Measurements from ENCODE around the gene RNU2-1.
"Not testable (repeated sequence)": the region's sequence is repeated elsewhere in the genome, so short reads cannot be mapped to it uniquely, and the experiment has no call there.

Gene RNU2-1

DNA sequence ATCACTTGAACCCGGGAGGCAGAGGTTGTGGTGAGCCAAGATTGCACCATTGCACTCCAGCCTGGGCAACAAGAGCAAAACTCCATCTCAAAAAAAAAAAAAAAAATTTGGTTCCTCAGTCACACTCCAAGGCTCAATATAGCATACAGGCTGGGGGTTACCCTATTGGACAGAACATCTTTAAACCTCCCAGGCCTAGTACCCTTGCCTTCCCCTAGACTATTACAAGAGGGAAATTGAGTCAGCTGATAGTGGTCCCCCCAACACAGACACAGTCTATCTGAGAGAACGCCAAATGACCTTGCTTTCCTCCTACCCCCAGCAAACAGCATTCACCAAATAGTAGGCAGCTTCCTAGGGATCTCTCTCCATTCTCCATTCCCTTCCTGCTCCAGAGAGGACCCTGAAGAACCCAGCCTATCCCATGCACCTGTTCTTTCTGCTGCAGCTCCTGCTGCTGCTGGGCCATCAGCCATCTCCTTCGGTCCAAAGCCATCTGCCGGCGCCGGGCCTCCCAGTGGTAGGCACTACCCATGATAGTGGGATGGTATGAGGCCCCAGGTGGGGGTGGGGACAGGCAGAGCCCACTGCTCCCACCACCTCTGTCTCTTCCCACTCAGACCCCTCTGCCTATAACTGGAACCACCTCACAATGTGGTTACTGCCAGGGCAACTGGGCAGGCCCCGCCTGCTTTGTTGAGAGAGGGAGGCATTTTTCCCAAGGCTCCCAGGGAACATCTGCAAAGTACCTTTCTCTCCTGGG, 5.6 kb downstream of the RNU2-1 start, which contains the start of gene CCDC200:
TSS of gene CCDC200 (minus strand) at position 604 of the 763 bp plus-strand sequence. CDS start at position 535, 69 bp downstream.
- not testable (repeated sequence) for H3K9me3 ChIP-seq (ENCODE audit: control insufficient read depth, insufficient read depth, low read length); H3K4me1 ChIP-seq (ENCODE audit: control insufficient read depth, insufficient read depth, low read length); H3K27me3 ChIP-seq (ENCODE audit: control insufficient read depth, insufficient read depth, low read length); H3K9ac ChIP-seq (ENCODE audit: low read depth, low read length); H3K36me3 ChIP-seq (ENCODE audit: control insufficient read depth, insufficient read depth, low read length); H3K4me3 ChIP-seq (ENCODE audit: low read depth, low read length); H3K27ac ChIP-seq (ENCODE audit: low read depth, low read length)

DNA sequence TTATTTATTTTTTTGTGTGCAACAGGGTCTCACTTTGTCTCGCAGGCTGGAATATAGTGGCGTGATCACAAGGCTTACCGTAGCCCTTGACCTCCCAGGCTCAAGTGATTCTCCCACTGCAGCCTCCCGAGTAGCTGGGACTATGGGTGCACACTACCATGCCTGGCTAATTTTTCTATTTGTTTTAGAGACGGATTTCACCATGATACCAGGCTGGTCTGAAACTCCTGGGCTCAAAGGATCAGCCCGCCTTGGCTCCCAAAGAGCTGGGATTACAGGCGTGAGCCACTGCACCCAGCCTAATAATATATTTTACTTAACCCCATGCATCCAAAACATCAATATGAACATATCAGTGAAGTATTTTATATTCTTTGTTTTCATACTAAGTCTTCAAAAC, 7.4 kb downstream of the RNU2-1 start:
- no peak overlapping the region for H3K9ac ChIP-seq (ENCODE audit: low read depth, low read length)
- H3K27me3 ChIP-seq (ENCODE audit: control insufficient read depth, insufficient read depth, low read length): no peaks in the 10 kb centered on the region
- H3K4me1 ChIP-seq (ENCODE audit: control insufficient read depth, insufficient read depth, low read length): no peaks in the 10 kb centered on the region
- no peak overlapping the region for H3K4me3 ChIP-seq (ENCODE audit: low read depth, low read length)
- H3K36me3 ChIP-seq (ENCODE audit: control insufficient read depth, insufficient read depth, low read length): peaks cover 3% of the 10 kb centered on the region; the same call in 1 of the 2 replicates
- no peaks in the 10 kb centered on the region for H3K9me3 ChIP-seq (ENCODE audit: control insufficient read depth, insufficient read depth, low read length)
- H3K27ac ChIP-seq (ENCODE audit: low read depth, low read length): no peak overlapping the region

DNA sequence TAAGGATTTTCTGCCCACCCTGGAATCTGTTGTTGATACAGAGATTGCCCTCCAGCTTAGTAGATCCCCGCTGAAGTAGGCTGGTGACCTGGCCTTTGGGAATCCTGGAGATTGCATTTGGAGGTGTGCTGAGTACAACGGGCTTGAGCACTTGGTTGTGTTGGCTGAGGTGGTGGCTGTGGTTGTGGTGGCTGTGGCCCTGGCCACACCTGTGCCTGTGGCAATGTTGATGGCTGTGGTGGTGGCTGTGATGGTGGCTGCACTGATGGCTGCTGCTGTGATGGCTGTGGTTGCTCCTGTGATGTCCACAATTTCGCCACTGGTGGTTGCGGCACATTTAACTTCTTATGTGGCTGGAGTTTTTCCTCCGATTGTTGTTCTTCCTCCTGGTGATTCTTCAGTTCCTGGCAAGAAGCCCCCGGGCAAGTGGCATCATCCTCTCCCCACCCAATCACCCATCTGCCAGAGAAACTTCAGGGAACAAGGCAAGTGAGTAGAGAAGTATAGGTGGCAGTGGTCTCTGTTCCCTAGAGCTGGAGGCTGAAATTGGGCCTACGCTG, 9.6 kb downstream of the RNU2-1 start:
- no peak overlapping the region; the same call in 1 of the 2 replicates for H3K9ac ChIP-seq (ENCODE audit: low read depth, low read length)
- no peak overlapping the region for H3K27ac ChIP-seq (ENCODE audit: low read depth, low read length)
- no peak overlapping the region for H3K4me3 ChIP-seq (ENCODE audit: low read depth, low read length)
- no peaks in the 10 kb centered on the region for H3K4me1 ChIP-seq (ENCODE audit: control insufficient read depth, insufficient read depth, low read length)
- peaks cover 3% of the 10 kb centered on the region; the same call in 1 of the 2 replicates for H3K36me3 ChIP-seq (ENCODE audit: control insufficient read depth, insufficient read depth, low read length)
- no peaks in the 10 kb centered on the region for H3K27me3 ChIP-seq (ENCODE audit: control insufficient read depth, insufficient read depth, low read length)
- H3K9me3 ChIP-seq (ENCODE audit: control insufficient read depth, insufficient read depth, low read length): no peaks in the 10 kb centered on the region

DNA sequence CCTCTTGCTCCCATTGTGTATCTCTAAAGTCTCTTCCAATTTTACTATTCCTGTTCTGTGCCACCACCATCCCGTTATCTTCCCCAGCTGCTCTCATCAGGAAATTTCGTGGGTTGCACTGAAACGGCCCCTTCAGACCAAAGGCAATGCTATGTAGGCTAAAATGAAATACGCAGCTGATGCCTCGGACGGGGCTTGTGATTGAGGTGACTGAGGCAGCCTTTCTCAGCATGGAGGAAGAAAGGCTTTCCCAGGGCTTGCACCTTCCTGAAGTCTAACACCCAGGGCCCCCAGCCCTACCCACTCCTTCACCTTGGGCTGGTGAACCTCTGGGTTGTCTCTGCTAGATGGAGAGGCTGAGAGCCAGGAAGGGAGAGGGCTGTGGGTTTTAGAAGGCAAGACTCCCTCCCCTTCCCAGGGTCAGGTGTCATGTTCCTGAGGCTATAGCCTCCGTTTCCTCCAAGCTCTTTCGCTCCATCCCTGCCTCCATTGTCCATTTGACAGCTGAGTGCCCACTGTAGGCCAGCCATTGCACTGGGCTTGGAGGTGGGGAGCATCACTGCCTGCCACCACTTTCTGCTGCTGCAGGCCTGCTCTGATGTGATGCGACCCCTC, 13.2 kb downstream of the RNU2-1 start:
- no peaks in the 10 kb centered on the region for H3K27me3 ChIP-seq (ENCODE audit: control insufficient read depth, insufficient read depth, low read length)
- no peak overlapping the region for H3K27ac ChIP-seq (ENCODE audit: low read depth, low read length)
- no peak overlapping the region for H3K9ac ChIP-seq (ENCODE audit: low read depth, low read length)
- peaks cover 12% of the 10 kb centered on the region; the same call in 1 of the 2 replicates for H3K36me3 ChIP-seq (ENCODE audit: control insufficient read depth, insufficient read depth, low read length)
- no peak overlapping the region for H3K4me3 ChIP-seq (ENCODE audit: low read depth, low read length)
- H3K4me1 ChIP-seq (ENCODE audit: control insufficient read depth, insufficient read depth, low read length): no peaks in the 10 kb centered on the region
- no peaks in the 10 kb centered on the region for H3K9me3 ChIP-seq (ENCODE audit: control insufficient read depth, insufficient read depth, low read length)

DNA sequence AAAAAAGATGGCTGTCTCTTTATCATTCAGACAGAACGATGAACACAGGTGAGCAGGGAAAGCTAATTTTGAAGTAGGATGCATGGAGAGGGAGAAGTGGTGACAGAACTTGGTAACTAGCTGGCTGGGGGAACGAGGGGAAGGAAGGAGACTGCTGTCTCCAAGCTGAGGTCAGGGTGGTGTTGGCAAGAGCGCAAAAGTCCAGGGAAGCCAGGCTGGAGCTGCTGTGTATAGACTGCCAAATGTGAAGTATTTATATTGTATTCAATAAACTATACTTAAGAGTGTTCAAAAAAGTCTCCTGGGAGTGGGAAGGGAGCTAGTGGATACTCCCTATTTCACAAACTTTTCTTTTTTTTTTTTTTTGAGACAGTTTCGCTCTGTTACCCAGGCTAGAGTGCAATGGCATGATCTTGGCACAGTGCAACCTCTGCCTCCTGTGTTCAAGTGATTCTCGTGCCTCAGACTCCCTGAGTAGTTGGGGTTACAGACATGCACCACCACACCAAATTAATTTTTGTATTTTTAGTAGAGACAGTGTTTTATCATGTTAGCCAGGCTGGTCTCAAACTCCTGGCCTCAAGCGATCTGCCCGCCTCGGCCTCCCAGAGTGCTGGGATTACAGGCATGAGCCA, 13.9 kb downstream of the RNU2-1 start:
- no peaks in the 10 kb centered on the region for H3K27me3 ChIP-seq (ENCODE audit: control insufficient read depth, insufficient read depth, low read length)
- H3K4me3 ChIP-seq (ENCODE audit: low read depth, low read length): no peak overlapping the region
- H3K9ac ChIP-seq (ENCODE audit: low read depth, low read length): no peak overlapping the region
- H3K9me3 ChIP-seq (ENCODE audit: control insufficient read depth, insufficient read depth, low read length): no peaks in the 10 kb centered on the region
- no peaks in the 10 kb centered on the region for H3K4me1 ChIP-seq (ENCODE audit: control insufficient read depth, insufficient read depth, low read length)
- H3K27ac ChIP-seq (ENCODE audit: low read depth, low read length): no peak overlapping the region
- H3K36me3 ChIP-seq (ENCODE audit: control insufficient read depth, insufficient read depth, low read length): peaks cover 15% of the 10 kb centered on the region; the same call in 1 of the 2 replicates

DNA sequence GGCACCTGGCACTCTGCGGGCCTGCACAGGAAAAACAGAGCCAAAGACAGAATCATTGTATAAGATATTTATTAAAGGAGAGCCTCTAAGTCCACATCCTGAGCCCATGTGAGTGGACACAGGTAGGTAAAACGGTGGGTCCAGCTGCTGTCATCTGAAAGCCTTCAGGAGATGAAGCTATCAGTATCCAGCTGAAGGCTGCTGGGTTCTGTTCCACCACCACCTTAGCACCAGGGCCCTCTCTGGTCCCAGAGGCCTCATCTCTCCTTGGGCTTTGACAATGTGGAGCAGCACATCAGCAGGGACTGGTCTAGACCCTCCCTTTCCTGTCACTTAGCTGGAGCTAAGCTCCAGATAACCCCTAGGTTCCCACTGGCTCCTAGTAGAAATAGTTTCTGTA, 14.8 kb downstream of the RNU2-1 start:
- H3K9ac ChIP-seq (ENCODE audit: low read depth, low read length): no peak overlapping the region
- H3K4me1 ChIP-seq (ENCODE audit: control insufficient read depth, insufficient read depth, low read length): no peaks in the 10 kb centered on the region
- H3K9me3 ChIP-seq (ENCODE audit: control insufficient read depth, insufficient read depth, low read length): no peaks in the 10 kb centered on the region
- H3K27me3 ChIP-seq (ENCODE audit: control insufficient read depth, insufficient read depth, low read length): no peaks in the 10 kb centered on the region
- peaks cover 12% of the 10 kb centered on the region; the same call in 1 of the 2 replicates for H3K36me3 ChIP-seq (ENCODE audit: control insufficient read depth, insufficient read depth, low read length)
- H3K27ac ChIP-seq (ENCODE audit: low read depth, low read length): no peak overlapping the region
- H3K4me3 ChIP-seq (ENCODE audit: low read depth, low read length): no peak overlapping the region

DNA sequence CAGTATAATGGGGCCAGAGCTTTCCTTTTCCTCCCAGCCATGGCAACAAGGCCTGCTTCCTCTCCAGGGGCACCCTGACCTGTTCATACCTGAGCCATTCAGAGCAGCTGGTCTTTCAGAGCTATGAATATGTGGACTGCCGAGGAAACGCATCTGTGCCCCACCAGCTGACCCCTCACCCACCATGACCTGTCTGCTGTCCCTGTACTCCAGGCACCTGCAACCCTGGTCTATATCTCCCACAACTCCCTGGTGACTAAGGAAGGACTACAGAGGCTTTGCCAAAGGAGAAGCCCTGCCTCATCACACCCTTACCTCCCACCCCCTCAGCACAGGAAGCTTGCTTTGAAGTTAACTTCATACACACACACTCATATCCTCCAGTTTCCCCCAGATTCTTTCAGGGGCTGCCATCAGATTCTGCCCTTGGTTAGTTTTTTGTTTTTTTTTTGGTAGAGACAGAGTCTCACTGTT, 16.1 kb downstream of the RNU2-1 start:
- peaks cover 3% of the 10 kb centered on the region for H3K4me1 ChIP-seq (ENCODE audit: control insufficient read depth, insufficient read depth, low read length)
- H3K27me3 ChIP-seq (ENCODE audit: control insufficient read depth, insufficient read depth, low read length): no peaks in the 10 kb centered on the region
- H3K9me3 ChIP-seq (ENCODE audit: control insufficient read depth, insufficient read depth, low read length): no peaks in the 10 kb centered on the region
- peaks cover 12% of the 10 kb centered on the region; the same call in 1 of the 2 replicates for H3K36me3 ChIP-seq (ENCODE audit: control insufficient read depth, insufficient read depth, low read length)
- no peak overlapping the region for H3K4me3 ChIP-seq (ENCODE audit: low read depth, low read length)
- H3K9ac ChIP-seq (ENCODE audit: low read depth, low read length): no peak overlapping the region
- H3K27ac ChIP-seq (ENCODE audit: low read depth, low read length): no peak overlapping the region

DNA sequence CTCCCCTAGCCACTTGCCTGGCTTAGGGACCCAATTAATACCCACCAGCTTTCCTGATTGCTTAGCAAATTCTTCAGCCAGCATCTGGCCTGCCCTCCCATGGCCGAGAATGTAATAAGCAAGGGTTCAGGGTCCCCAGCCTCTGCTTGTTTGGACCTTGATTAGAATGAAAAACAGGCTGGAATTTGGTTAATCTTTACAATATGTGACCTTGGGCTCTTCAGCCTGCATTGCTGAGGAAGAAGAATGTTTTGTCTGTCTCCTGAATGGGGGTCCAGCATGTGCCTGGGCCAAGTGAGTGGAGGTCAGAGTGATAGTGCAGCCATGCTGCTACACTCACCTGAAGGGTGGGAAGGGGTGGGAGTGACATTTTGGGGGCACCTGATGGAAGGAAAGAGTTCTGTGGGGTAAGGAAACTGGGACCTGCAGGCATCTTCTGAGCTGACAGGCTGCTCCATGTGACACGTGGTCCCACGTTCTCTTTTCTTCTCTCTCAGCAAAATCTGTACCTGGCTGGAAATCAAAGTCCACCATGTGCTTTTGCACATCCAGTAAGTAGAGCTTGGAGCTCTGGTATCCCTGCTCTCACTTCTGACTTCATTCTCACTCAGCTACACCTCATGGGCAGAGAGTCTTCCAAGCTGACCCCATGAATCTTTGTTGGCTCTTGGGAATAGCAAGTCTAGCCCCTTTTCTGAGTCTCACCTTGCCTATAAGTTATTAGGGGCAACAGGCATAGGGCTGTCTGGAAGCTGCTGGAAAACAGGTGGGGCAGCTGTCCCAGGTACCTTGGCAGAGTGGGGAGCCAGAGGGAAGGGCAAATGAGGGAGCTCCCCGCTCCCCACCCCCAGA, 16.8 kb downstream of the RNU2-1 start:
- no peaks in the 10 kb centered on the region for H3K9me3 ChIP-seq (ENCODE audit: control insufficient read depth, insufficient read depth, low read length)
- no peak overlapping the region for H3K9ac ChIP-seq (ENCODE audit: low read depth, low read length)
- no peak overlapping the region for H3K4me3 ChIP-seq (ENCODE audit: low read depth, low read length)
- H3K36me3 ChIP-seq (ENCODE audit: control insufficient read depth, insufficient read depth, low read length): peaks cover 12% of the 10 kb centered on the region; the same call in 1 of the 2 replicates
- H3K4me1 ChIP-seq (ENCODE audit: control insufficient read depth, insufficient read depth, low read length): peaks cover 8% of the 10 kb centered on the region
- H3K27ac ChIP-seq (ENCODE audit: low read depth, low read length): no peak overlapping the region
- H3K27me3 ChIP-seq (ENCODE audit: control insufficient read depth, insufficient read depth, low read length): no peaks in the 10 kb centered on the region

DNA sequence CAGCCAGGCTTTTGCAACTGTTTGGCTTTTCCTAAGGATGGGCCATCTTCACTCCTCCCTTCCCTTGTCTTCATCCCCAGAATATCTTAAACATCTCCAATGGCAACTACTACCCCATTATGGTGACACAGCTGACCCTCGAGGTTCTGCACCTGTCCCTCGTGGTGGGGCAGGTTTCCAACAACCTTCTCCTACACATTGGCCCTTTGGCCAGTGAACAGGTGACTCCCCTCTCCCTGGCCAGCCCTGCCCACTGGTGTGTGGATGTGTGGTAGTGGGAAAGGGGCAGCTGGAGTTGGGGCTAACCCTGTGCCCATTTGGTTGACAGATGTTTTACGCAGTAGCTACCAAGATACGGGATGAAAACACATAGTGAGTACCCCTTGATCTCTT, 17.4 kb downstream of the RNU2-1 start:
- H3K9ac ChIP-seq (ENCODE audit: low read depth, low read length): no peak overlapping the region
- no peak overlapping the region for H3K27ac ChIP-seq (ENCODE audit: low read depth, low read length)
- H3K9me3 ChIP-seq (ENCODE audit: control insufficient read depth, insufficient read depth, low read length): no peaks in the 10 kb centered on the region
- H3K36me3 ChIP-seq (ENCODE audit: control insufficient read depth, insufficient read depth, low read length): peaks cover 12% of the 10 kb centered on the region; the same call in 1 of the 2 replicates
- H3K27me3 ChIP-seq (ENCODE audit: control insufficient read depth, insufficient read depth, low read length): no peaks in the 10 kb centered on the region
- H3K4me3 ChIP-seq (ENCODE audit: low read depth, low read length): no peak overlapping the region
- peaks cover 8% of the 10 kb centered on the region for H3K4me1 ChIP-seq (ENCODE audit: control insufficient read depth, insufficient read depth, low read length)

DNA sequence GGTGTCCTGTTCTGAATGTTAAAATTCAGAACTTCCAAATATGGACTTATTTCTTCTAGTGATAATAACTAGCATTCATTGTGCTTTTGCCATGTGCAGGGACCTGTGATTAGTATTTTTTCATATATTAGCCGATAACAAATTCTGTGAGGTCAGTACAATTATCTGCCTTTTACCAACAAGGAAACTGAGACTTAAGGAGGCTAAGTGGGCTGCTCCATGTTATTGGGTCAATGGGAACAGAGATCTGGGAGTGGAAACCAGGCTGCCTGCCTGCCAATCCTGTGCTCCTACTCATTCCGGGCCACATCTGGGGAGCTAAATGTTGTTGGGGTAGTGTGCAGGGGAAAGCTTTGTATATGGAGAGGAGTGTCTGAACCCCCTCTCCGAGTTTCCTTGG, 18.4 kb downstream of the RNU2-1 start:
- H3K4me1 ChIP-seq (ENCODE audit: control insufficient read depth, insufficient read depth, low read length): peaks cover 13% of the 10 kb centered on the region
- H3K9ac ChIP-seq (ENCODE audit: low read depth, low read length): no peak overlapping the region
- H3K4me3 ChIP-seq (ENCODE audit: low read depth, low read length): no peak overlapping the region
- H3K9me3 ChIP-seq (ENCODE audit: control insufficient read depth, insufficient read depth, low read length): no peaks in the 10 kb centered on the region
- no peaks in the 10 kb centered on the region for H3K27me3 ChIP-seq (ENCODE audit: control insufficient read depth, insufficient read depth, low read length)
- peaks cover 12% of the 10 kb centered on the region; the same call in 1 of the 2 replicates for H3K36me3 ChIP-seq (ENCODE audit: control insufficient read depth, insufficient read depth, low read length)
- no peak overlapping the region for H3K27ac ChIP-seq (ENCODE audit: low read depth, low read length)

Measured in HUES48 (cell line).